WERI-Rb-1 (cell line): ENCODE measurements around the gene PLTP.
A peak's percentile ranks its signal among the peaks of the same experiment; 100 is the strongest.

Experiments used
- DNase-seq: peaks from one replicate; pipeline ENCODE4 v3.0.0-alpha.2; 2020
- H3K27ac ChIP-seq: fragments of 250-450 bp; sonication (Bioruptor Pico); 2 replicates; pipeline ENCODE4 v1.5.1; 2020; ENCODE audit warnings: mild to moderate bottlenecking, moderate library complexity
- H3K27me3 ChIP-seq: fragments of 250-450 bp; sonication (Bioruptor Pico); 2 replicates; pipeline ENCODE4 v1.5.1; 2021; ENCODE audit warnings: mild to moderate bottlenecking, low read depth, moderate library complexity; ENCODE audit not compliant: insufficient read depth, severe bottlenecking
- H3K36me3 ChIP-seq: fragments of 250-450 bp; sonication (Bioruptor Pico); 2 replicates; pipeline ENCODE4 v1.5.1; 2020; ENCODE audit warnings: mild to moderate bottlenecking, moderate library complexity
- H3K4me3 ChIP-seq: 2 replicates; pipeline ENCODE4 v1.5.1; 2011; ENCODE audit warnings: low read depth, mild to moderate bottlenecking, control low read depth, low read length
- H3K9me3 ChIP-seq: fragments of 250-450 bp; sonication (Bioruptor Pico); 2 replicates; pipeline ENCODE4 v1.5.1; 2021; ENCODE audit warnings: mild to moderate bottlenecking, moderate library complexity; ENCODE audit not compliant: severe bottlenecking
- TF ChIP-seq, protein P1 (sequence below): IDR thresholded peaks from 2 replicates; pipeline ENCODE4 v1.5.1; 2011; ENCODE audit warnings: low read depth, mild to moderate bottlenecking, control low read depth, inconsistent platforms, low read length

PLTP gene

DNA sequence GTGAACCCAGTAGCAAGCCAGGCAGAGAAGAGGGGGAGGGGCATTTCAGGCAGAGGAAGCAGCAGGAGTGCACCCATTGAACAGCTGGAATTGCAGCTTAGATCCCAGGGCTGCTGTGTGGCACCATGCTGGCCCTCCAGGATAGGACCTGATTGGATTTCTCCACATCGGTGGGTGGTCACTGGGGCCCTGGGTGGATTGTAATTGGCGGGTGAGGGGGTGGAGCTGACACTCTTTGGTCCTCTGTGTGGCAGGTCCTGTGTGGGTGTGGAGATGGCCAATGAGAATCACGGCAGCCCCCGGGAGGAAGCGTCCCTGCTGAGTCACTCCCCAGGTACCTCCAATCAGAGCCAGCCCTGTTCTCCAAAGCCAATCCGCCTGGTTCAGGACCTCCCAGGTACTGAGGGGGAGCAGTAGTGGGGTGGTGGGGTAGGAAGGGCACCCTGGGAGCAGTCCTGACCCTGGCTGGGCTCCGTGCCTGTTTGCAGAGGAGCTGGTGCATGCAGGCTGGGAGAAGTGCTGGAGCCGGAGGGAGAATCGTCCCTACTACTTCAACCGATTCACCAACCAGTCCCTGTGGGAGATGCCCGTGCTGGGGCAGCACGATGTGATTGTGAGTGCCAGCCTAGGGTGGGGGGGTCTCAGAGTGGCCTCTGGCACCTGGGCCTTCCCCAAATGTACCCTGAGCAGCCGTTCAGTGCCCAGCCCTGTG, 26.9 kb upstream of the PLTP start:
- Histone ChIP-seq H3K27ac (no peak overlapping the region), H3K4me3 (no peak overlapping the region), H3K27me3 (no peaks in the 10 kb centered on the region), H3K36me3 (peaks cover 72% of the 10 kb centered on the region), H3K9me3 (no peaks in the 10 kb centered on the region)
- TF ChIP-seq, protein P1, sequence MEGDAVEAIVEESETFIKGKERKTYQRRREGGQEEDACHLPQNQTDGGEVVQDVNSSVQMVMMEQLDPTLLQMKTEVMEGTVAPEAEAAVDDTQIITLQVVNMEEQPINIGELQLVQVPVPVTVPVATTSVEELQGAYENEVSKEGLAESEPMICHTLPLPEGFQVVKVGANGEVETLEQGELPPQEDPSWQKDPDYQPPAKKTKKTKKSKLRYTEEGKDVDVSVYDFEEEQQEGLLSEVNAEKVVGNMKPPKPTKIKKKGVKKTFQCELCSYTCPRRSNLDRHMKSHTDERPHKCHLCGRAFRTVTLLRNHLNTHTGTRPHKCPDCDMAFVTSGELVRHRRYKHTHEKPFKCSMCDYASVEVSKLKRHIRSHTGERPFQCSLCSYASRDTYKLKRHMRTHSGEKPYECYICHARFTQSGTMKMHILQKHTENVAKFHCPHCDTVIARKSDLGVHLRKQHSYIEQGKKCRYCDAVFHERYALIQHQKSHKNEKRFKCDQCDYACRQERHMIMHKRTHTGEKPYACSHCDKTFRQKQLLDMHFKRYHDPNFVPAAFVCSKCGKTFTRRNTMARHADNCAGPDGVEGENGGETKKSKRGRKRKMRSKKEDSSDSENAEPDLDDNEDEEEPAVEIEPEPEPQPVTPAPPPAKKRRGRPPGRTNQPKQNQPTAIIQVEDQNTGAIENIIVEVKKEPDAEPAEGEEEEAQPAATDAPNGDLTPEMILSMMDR = no peak
- no peak for DNase-seq

DNA sequence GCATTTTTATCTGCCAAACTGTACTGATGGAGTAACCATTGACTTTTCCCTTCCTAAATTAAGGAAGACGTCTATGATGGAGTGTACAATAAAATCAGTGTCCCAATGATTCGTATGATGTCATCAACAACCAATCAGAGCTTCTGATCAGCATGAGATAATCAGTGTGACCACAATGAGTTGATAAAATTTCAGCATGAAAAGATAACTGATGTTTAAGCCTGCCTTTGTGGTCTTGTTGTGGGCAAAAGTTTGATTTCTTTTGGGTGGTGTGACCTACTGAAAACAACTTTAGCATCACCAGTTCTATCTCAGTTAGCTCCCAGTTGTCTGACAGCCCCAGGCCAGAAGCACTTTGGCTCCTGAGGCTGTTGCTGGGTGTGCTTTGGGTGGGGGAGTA, 25.8 kb upstream of the PLTP start:
- H3K36me3 ChIP-seq = peaks cover 60% of the 10 kb centered on the region
- H3K27me3 ChIP-seq = no peaks in the 10 kb centered on the region
- H3K9me3 ChIP-seq = no peaks in the 10 kb centered on the region
- no peak overlapping the region for H3K4me3 ChIP-seq
- no peak for DNase-seq
- TF ChIP-seq, protein P1 = no peak
- H3K27ac ChIP-seq = no peak overlapping the region

DNA sequence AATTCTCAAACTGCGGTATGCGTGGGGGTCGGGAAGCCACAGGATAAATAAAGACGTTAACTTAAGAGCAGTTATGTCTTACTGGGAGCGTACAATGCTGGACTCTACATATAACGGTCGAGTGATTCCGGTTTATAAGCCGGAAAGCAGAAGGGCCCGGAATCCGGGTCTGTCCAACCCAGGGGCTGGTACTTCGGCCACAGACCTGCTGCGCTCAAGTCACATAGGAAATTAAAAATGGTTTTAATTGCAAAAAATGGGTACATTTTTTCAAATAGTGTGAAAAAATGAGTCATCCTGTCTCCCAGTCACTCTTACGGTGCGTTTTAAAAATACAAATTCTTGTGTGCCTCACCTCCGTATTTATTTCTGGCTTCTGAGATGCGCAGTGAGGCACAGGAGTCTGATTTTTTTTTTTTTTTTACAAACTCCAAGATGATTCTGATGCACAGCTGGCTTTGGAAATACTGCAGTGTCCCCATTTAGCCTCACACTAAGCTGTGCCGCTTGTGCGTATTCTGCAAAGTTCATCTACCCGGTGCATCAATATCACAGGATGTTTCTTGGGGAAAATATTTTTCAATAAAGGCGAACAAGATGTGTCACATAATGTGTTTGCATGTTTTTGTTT, 23.6 kb upstream of the PLTP start:
- TF ChIP-seq, protein P1 = no peak
- Histone ChIP-seq H3K36me3 (peaks cover 45% of the 10 kb centered on the region), H3K9me3 (no peaks in the 10 kb centered on the region), H3K27ac (peak overlapping the region; percentile 100), H3K4me3 (peak overlapping the region; percentile 70), H3K27me3 (no peaks in the 10 kb centered on the region)
- no peak for DNase-seq

- no peaks in the 10 kb centered on the region for H3K27me3 ChIP-seq
- peak within 1 kb of the TSS; percentile 100 for H3K27ac ChIP-seq
- peaks cover 38% of the 10 kb centered on the region for H3K36me3 ChIP-seq
- DNase-seq = peak; percentile 97
- H3K9me3 ChIP-seq = no peaks in the 10 kb centered on the region
- TF ChIP-seq, protein P1 = no peak
- H3K4me3 ChIP-seq = peak within 1 kb of the TSS; percentile 97
These were observed 22.8 kb upstream of the PLTP start, which contains the start of gene PCIF1 for GRCh38 chr20:45934586-45935415. Gene PCIF1 (plus strand): TSS chr20:45934683. CDS start chr20:45939000, 4,317 bp downstream.

GRCh38 chr20:45934046-45934585, 22.2 kb upstream of the PLTP start:
- Histone ChIP-seq H3K9me3 (no peaks in the 10 kb centered on the region), H3K4me3 (peak overlapping the region; percentile 97), H3K27me3 (no peaks in the 10 kb centered on the region), H3K36me3 (peaks cover 31% of the 10 kb centered on the region), H3K27ac (peak overlapping the region; percentile 100)
- TF ChIP-seq, protein P1 = no peak
- peak; percentile 54 for DNase-seq
